Measurements from ENCODE around the gene SBDS.
"Not testable (repeated sequence)": the region's sequence is repeated elsewhere in the genome, so short reads cannot be mapped to it uniquely, and the experiment has no call there.

SBDS gene

DNA sequence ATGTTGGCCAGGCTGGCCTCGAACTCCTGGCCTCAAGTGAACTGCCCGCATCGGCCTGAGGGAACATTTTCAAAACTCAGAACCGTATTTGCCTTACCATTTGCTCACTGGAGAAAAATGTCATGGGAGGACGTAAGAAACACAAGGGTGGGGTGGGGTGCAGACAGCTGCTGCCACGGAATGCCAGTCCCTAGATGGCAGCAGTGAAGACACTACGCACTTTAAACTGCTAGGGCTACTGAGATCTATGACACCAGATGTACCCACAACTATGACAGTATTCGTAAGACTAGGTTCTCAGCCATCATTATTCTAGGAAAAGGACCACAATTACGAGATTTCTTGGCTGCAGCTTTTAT, 716 bp downstream of the SBDS start:
- DNase-seq = not testable (repeated sequence)

DNA sequence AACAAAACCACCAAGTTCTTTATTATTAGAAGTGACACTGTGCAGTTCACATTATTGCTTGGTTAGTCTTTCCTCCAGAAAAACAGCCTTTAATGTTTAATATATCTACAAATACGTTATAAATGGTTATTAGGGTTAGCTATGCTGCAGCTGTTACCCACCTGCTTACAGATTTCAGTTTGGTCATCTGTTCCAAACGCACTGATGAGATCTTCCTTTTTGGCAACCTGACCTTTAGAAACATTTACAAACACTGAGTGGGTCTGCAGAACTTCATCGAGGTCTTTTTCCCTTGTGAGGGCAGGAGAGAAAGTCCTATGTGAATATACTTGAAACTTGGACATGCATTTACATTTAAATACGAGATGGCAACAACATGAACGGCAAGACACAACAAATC, 1.3 kb downstream of the SBDS start:
- DNase-seq = not testable (repeated sequence)

DNA sequence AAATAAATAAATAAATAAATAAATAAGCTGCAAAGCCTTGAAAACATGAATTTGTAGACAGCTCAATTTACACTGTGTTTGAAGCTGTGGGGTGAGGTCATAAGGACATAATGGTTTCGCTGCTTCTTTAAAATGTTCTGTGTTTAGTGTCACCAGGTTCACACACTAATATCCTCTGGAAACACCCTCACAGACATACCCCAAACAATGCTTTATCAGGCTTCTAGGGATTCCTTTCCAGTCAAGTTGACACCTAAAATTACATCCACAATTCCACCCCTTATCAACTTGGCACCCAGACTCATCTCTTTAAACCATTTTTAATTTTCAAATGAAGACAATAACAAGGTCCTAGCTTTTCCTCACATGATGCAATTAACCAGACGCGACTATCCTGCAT, 5.8 kb downstream of the SBDS start:
- DNase-seq = not testable (repeated sequence)

DNA sequence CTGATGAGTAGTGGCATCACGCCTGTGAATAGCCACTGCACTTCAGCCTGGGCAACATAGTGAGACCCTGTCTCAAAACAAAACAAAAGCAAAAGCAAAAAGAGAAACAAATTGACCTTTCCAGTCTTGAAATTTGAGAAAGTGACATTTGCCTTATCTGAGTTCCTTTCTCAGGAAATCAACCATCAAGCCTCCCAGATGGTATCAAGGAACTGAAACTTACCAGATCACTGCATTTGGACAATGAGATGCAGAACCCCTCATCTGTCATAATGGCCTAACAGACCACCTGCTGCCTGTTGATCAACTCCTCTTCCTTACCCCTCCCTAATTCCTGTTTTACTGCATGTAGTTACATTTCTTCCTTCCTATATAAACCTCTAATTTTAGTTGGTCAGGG, 15.1 kb downstream of the SBDS start:
- not testable (repeated sequence) for DNase-seq

DNA sequence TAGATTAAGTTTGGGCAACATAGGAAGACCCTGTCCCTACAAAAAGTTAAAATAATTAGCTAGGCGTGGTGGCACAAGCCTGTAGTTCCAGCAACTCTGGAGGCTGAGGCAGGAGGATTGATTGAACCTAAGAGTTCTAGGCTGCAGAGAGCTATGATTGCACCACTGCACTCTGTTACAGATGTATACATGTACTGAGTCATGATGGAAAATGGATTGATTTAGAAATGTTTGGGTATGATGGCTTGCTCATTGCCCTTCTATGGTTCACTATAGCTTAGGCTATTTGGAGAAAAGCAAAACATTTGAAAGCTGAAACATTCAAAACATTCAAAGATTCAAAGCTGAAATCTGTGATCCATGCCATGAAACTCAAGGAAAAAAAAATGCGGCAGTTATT, 16.4 kb downstream of the SBDS start:
- DNase-seq = not testable (repeated sequence)

DNA sequence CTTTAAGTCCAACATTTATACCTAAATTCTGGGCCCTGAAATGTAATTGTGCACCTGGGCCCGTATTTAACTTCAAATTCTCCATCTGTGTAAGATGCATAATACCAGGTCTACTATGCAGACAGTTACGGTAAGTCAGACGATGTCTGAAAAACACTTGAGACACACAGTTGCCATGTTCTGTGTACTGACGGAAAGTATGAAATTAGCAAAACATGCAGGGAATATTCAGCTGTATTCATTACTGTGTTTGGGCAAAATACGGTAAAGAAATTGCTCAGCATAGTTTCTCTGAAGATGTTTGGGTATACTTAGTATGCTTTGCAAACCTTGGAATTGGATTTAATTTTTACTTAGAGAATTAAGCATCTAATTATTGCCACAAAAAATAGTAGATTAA, 17.1 kb downstream of the SBDS start:
- DNase-seq = not testable (repeated sequence)

DNA sequence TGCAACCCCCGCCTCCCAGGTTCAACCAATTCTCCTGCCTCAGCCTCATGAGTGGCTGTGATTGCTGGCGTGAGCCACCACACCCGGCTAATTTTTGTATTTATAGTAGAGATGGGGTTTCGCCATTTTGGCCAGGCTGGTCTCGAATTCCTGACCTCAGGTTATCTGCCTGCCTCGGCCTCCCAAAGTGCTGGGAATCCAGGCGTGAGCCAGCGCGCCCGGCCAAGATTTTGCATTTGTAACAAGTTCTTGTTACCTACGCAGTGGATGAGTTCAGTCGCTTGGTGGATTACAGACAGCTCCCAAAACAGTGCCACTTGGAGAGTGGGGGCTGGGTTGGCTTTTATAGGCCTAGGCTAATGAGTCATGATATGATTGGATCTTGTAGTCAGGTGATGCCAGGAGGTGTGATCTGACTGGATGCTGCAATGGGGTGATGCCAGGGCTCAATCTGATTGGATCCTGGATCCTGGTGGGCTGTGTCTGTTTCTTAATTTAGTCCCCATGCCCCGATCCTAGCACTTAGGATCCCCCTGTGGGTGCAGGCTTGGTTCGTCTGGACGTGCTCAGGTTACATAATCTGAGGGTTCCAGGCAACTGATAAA, 20.3 kb downstream of the SBDS start:
- DNase-seq = no peak

DNA sequence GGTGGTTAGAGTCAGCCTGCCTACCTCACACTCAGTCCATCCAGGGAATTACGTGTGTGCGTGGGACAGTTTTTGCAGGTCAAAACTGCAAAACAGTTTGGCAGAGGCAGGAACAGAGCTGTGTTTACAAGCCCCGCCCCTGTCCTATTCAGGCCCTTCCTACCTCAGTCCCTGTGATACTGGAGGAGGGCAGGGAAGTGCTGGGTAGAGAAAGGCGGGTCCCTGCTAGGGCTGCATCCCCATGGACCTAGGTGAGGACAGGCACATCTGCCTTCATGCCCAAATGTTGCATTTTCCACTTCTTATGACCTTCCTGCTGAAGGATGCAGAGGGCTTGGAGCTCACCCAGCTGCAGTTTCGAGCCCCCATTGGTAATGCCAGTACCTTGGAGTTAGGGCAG, 25.1 kb downstream of the SBDS start:
- no peak for DNase-seq

DNA sequence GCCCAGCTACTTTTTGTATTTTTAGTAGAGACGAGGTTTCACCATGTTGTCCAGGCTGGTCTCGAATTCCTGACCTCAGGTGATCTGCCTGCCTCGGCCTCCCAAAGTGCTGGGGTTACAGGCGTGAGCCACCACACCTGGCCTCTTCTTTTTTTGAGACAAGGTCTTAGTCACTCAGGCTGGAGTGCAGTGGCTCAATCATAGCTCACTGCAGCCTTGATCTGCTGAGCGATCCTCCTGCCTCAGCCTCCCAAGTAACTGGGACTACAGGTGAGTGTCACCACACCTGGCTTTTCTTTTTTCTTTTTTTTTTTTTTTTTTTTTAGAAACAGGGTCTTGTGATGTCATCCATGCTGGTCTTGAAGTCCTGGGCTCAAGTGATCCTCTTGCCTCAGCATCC, 26.4 kb downstream of the SBDS start:
- not testable (repeated sequence) for DNase-seq

DNA sequence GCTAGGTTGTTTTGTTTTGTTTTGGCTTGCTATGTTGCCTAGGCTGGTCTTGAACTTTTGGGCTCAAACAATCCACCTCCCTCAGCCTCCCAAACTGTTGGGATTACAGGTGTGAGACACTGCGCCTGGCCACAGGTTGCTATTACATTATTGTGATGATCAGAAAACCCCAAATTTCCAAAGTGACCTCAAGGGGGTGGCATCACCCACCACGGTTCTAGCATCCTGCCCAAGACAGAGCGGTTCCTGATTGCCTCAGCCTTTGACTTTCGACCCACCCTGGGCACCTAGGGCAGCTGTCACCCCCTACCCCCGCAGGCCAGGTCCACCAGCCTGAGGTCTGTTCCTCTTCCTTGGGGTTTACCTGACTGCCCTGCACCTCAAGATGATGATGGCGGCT, 28.4 kb downstream of the SBDS start:
- DNase-seq = no peak

DNA sequence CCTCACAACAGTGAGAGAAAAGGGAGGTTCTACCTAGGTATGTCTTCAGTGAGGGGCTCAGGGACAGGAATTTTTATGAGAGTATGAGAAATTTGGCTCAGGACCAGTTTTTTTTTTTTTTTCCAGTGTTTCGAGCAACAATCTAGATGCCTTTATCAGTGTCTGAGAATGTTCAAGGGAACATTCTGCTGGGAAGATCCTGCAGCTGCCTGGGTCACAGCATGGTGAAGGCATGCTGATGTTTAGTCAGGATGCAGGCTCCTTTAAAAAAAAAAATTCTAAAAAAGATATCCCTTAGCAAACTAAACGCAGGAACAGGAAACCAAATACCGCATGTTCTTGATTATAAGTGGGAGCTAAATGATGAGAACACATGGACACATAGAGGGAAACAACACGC, 31.0 kb downstream of the SBDS start:
- DNase-seq = no peak

DNA sequence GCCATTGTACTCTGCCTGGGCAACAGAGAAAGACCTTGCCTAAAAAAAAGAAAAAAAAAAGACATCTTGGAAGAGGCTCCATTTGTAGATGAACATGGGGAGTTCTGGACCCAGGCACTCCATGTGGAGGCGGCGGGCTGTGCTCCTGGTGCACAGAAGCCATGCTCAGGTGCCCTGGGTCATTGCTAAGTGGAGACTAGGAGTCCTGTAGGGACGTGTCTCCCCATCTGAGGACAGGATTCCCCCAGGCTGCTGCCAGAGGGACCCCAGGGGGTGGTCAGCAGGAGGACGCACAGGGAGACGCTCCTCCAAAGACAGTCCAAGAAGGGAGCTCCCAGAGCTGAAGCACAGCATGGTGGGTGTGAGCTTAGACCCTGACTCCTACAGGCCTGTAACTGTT, 34.3 kb downstream of the SBDS start:
- DNase-seq = no peak

DNA sequence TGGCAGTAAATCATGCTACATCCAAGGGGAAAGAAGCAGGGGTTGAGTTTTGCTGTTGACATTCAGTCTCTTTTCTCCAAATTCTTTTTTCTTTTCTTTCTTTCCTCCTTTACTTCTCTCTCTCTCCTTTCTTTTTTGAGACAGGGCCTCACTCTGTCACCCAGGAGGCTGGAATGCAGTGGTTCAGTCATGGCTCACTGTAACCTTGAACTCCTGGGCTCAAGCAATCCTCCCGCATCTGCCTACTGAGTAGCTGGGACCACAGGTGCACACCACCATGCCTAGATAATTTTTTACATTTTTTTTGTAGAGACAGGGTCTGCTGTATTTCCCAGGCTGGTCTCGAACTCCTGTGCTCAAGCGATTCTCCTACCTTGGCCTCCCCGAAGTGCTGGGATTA, 35.2 kb downstream of the SBDS start:
- DNase-seq = no peak

DNA sequence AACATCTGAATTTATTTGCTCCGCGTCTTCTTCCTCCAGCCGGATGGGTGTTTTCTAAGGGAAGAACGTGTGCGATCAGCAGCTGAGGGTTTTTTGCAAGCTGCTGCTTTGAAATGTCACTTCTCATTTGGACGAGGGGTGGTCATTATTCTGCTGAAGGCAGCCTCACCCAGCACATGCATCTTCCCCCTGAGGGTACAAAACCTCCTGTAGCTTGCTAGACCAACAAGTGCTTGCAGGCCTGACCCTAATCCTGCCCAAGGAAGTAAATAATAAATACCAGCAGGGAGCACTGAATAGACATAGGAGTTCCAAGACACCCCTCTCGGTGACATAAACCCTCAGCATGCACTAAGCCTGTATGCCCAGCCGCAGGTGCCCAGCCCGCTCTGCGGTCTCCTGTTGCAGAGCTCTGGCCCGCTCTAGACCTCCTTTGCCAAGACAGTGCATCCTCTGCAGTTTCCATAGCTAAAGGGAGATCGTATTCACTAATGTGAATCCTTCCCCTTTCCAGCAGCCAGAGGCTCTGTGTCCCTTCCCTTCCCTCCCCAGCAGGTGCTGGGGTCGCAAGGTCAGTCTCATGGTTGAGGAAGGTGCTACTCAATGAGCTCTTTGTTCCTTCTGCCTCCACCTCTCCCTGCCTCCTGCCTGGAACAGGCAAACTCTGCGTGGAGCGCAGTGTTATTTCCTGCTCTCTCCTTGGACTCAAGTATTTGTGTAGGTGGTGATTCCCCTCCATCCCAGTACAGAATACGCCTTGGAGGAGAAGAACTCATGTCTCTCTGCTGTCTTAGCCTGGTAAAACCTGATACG, 36.6 kb downstream of the SBDS start:
- no peak for DNase-seq

DNA sequence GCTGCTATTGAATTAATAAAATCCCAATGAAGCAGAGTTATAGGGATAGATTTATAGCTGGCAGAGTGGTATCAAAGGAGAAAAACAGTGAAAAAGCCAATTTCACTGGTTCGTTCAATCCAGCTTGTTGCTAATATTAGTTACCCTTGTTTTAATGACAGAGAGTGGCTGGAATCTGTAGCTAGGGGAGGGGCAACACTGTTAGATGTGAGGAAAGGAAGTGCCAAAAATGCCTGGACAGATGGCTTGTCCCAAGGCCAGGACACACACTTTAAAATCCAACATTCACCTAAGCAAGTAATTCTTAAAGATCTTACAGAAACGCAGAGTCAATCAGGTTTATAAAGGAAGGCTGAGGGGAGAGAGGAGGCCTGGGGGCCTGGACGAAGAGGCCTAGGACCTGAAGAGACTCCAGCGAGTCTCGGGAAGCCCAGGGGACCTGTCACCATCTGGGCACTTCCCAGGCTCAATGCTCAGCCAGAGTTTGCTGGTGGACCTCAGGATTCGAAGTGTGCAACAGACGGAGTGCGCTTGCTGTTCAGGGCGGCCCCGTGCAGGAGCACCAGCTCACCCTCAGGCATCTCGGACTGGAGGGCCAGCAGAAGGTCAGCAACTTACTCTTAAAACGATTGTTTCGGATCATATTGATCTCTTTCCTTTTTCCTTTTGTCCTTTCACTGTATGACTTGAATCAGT, 37.6 kb downstream of the SBDS start:
- DNase-seq = no peak

DNA sequence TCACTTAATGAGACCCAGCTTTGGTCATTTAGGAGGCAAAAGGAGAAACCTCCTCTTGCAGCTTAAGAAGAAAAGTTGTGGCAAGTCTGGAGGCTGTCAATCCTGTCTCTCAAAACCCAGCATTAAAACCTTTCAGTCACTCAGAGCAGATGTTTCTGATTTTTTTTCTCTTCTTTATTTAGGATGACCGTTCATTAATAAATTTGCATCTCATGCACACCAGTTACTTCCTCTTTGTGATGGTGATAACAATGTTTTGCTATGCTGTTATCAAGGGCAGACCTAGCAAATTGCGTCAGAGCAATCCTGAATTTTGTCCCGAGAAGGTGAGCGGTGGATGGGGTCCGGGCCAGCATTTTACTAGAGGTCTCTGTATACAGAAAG, 42.4 kb downstream of the SBDS start:
- no peak for DNase-seq

DNA sequence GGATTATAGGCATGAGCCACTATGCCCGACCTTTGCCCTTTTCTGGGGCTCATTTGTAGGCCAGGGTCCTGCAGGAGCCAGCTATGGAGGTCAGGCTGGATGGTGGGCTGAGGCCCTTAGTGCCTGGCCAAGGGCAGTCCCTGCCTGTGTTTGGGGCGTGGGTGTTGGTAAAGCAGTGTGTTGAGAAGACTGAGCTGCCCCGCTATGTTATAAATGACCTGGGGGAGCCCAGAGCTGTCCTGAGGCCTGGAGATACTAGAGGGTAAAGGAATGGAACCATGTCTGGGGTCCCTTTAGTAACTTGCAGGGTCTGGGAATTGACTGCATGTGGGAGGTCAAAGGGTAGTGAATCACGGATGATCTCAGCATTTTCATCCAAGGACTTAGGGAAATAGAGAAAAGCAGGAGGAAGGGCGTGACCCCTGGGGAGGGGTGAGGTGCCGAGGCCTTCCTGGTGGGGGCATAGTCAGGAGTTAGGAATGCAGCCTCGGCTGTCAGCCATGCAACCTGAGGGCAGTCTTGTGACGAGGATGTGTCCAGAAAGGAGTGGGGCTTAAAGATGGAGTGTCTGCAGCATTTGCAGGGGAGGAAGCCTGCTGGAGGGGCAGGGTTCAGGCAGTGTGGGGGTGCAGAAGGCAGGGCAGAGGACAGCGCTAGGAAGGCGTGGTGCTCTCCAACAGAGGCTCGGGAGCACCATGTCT, 42.9 kb downstream of the SBDS start:
- no peak for DNase-seq

DNA sequence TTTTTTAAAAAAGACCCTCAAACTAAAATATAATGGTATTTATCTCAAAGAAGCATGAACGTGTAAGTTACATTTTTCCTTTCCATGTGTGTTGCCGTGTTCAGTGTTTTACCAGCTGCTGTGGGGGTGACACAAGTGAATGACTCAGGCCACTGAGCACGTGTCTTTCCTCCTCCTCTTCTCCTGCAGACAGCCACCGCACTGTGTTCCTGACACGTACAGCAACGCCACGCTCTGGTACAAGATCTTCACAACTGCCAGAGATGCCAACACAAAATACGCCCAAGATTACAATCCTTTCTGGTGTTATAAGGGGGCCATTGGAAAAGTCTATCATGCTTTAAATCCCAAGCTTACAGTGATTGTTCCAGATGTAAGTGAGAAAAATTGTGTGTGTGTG, 44.6 kb downstream of the SBDS start:
- no peak for DNase-seq

DNA sequence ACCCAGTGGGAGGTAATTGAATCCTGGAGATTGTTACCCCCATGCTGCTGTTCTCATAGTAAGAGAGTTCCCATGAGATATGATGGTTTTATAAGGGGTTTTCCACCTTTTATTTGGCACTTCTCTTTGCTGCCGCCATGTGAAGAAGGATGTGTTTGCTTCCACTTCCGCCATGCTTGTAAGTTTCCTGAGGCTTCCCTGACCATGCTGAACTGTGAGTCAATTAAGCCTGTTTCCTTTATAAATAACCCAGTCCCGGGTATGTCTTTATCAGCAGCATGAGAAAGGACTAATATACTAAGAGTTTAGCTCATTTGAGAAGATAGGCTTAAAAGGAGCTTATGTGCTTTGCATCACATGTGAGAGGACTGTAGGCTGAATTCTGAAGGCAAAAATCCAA, 45.1 kb downstream of the SBDS start:
- DNase-seq = no peak

DNA sequence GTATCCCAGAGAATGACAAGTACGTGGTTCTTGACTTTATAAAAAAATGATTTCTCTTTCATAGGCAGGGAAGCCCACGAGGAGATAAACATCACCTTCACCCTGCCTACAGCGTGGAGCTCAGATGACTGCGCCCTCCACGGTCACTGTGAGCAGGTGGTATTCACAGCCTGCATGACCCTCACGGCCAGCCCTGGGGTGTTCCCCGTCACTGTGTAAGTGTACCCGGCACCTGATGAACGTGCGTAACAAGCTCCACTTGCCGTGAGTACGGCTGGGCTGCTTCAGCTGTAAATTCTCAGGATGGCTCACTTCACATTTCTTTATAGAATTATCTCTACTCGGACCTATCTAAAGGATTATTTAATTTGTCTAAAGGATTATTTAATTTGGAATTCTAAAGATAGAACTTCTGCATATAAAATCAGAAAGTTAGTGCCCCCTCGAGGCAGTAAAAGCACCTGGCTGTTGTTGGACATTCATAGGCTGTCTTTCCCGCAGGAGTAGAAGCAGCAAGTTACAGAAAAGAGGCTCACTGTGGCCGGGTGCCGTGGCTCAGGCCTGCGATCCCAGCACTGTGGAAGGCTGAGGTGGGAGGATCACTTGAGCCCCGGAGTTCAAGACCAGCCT, 46.8 kb downstream of the SBDS start:
- DNase-seq = no peak

DNA sequence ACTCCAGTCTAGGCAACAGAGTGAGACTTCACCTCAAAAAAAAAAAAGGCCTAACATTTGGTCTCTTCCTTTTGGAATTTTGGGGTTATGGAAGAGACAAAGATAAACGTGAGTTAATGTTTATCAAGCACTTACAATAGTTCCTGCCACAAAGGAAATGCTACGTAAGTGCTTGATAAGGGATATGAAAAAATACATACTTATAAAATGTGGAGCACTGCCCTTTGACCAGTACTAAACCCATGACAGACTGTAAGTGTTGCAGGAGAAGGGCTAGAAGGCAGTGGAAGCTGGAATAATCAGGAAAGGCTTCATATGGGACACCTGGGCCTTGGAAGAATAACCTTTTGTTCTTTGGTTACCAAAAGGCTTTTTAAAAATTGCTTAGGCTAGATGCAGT, 48.8 kb downstream of the SBDS start:
- DNase-seq = no peak

DNA sequence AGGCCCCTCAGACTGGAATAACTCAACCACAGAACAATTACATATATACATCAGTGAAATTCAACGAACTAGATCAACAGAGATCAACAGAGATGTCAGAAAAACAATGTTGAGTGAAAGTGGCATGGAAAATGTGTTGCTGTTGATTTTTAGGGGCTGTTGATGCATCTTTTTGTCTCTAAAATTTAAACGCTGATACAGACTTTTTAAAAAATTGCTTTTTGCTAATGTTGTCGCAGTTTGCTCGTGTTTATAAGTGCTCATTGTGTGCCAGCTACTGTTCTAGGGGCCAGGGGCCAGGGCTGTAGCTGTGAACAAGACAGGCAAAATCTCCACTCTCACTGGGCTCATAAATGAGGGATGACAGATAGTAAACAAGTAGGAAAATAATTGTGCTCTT, 56.1 kb downstream of the SBDS start:
- DNase-seq = no peak

DNA sequence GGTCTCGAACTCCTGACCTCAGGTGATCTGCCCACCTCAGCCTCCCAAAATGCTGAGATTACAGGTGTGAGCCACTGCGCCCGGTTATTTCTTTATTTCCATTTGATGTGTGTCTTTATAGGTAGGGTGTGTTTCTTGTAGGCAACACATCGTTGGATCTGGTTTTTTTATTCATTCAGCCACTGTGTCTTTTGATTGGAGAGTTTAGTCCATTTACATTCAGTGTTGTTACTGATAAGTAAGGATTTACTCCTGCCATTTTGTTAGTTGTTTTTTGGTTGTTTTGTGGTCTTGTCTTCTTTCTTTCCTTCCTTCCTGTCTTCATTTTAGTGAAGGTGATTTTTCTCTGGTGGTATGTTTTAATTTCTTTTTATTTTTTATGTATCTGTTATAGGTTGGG, 57.4 kb downstream of the SBDS start:
- DNase-seq = no peak
